GM21723 (cell line): Measurements from ENCODE around the gene LRP1.

Source experiments
- ATAC-seq: cut with Tn5 transposase; IDR thresholded peaks from one replicate; pipeline ENCODE4 v1.9.1; 2021; ENCODE audit warnings: mild to moderate bottlenecking, moderate library complexity; ENCODE audit not compliant: unreplicated experiment

The LRP1 gene

DNA sequence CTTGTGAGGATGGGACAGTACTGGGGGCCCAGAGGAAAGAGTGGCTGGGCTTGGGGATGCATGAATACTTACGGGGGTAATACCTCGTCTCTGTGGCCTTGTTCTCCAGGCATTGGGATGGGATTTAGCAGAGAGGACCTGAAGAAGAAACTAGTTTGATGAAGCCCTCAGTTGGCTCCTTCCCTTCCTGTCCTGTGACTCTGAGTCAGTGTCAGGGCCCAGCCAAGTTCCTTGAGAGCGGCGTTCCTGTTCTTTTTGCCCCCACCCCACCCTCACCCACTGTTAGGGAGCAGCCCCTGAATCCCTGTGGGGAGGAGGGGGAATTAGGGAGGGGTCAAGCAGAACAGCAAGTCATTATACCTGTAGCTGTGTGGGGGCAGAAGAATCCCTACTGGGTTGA is 24.4 kb downstream of the LRP1 start:
- no peak for ATAC-seq

DNA sequence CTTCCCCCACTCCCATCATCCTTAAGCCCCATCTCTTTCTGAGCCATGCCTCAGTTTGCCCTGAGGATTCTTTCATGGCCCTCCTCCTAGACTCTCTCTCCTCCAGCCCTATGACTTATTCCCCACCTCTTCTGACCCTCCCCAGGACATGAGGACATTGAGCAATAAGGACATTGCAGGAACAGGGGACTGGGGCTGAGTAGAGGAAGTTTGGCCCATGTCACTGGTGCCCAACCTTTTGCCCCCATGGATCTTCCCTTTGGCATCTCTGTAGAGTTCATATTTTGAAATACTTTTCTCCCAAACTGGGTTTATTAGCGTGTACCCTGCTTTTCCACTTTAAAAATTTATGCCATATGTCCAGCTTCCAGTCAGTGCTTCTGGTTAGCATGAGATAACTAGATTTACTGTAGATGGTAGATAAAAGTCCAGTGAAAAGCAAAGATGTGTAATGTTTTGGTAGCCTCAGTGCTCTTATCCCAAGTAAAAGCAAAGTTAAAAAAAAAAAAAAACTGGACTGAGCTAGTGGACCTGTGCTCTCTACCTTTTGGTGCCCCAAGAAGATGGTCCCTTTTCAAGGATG is 25.2 kb downstream of the LRP1 start:
- ATAC-seq = no peak

DNA sequence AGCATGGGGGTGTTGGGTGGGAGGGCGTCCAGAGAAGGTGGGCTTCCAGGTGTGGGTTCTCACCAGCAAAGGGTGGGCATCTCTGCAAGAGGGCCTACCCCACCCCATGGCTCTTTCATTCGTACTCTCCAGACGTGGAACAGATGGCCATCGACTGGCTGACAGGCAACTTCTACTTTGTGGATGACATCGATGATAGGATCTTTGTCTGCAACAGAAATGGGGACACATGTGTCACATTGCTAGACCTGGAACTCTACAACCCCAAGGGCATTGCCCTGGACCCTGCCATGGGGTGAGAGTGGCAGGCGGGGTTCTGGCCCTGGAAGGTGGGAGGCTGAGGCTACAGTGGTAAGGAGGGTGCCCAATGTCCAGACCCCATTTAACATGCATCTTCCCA is 25.8 kb downstream of the LRP1 start:
- ATAC-seq = no peak

DNA sequence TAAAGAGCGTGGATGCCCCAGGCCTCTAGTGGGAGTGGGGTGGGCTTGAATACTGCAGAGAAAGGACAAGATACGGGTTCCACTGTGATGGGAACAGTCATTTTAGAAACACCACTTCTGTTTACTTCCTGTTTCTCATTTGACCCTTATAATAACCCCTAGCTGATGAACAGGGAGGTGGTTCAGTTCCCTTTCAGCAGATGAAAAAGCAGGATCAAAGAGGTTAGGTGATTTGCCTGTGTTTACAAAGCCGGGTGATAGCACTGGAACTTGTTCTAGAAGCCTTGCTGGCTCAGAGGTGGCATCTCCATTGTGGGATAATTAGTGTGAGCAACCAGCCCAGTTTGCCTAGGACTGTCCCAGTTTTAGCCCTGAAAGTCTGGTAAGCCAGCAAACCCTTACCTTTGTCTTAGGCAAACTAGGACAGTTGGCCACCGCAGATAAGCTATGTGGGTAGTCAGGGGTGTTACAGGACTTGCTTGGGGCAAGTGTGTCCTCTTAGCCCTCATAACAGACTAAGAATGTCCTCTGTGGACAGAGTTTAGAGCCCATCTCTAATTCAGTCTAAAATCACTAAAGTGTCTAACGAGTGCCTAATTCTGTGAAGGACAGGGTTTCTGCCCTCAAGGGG is 26.6 kb downstream of the LRP1 start:
- ATAC-seq = no peak

DNA sequence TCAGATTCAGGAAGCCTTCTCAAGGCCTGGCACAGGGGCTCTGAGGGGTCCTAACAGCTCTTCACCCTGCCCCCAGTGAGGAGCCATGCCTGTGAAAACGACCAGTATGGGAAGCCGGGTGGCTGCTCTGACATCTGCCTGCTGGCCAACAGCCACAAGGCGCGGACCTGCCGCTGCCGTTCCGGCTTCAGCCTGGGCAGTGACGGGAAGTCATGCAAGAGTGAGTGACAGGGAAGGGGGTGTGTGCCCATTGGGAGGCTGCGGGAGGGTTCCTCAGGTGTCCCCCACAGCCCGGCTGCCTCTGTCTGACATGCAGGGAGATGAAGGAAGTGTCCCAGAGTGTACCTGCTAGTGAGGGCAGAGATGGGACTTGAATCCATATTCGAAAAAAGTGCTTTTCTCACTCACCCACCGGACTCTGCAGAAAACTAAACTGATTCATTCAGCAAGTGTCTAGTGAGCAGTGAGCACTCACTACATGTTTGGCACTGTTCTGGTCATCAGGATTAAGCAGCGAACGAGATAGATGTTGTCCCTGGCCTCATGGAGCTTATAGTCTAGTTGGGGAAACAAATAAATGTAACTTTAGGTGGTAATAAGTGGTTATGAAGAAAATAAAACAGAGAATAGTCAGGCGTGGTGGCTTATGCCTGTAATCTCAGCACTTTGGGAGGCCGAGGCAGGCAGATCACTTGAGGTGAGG is 28.6 kb downstream of the LRP1 start:
- no peak for ATAC-seq

DNA sequence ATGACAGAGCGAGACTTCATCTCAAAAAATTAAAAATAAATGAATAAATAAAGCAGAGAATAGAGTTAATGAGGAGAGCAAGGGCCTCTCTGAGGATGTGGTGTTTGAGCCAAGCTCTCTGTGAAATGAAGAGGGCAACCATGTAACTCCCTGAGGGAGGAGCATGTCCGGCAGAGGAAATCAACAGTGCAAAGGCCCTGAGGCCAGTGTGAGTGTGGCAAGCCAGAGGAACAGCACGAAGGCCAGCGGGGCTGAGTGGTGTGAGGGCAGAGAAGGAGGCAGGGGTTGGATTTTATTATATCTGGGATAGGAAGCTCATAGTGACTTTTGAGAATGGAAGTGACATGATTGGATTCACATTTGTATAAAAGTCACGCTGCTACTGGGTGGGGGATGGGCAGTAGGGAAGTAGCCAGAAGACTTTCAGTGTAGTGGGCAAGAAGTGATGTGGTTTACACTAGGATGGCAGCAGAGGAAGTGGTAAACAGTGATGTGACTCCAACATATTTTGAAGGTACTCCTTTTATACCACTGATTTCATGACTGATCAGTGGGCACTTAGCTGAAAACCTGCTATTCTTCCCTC is 29.4 kb downstream of the LRP1 start:
- no peak for ATAC-seq

DNA sequence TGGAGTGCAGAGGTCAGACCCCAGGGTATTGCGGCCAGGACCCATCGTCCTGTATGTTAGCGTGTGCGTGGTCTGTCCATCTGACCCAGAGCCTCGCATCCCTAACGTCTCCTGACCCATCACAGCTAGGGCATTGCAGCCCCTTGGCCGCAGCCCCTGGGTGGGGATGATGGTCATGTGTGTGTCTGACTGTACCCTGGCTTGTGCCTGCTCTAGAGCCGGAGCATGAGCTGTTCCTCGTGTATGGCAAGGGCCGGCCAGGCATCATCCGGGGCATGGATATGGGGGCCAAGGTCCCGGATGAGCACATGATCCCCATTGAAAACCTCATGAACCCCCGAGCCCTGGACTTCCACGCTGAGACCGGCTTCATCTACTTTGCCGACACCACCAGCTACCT is 29.9 kb downstream of the LRP1 start:
- ATAC-seq = no peak

DNA sequence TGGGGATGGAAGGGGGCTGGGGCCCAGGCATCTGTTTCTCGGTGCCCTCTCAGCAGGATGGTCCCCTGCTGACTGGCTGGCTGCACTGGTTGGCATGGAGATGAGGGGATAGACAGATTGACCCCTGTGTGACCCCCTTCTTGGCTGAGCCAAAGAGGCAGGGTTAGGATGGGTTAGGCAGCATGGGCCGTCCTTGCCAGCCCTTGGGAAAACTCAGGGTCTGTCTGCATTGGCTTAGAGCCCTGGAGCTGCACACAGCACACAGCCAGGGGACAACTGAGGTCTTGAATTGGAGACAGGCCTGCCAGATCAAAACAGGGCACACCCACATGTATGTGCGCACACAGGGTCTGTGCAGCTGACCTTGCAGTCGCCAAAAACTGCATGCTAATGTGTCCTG is 30.4 kb downstream of the LRP1 start:
- ATAC-seq = no peak

DNA sequence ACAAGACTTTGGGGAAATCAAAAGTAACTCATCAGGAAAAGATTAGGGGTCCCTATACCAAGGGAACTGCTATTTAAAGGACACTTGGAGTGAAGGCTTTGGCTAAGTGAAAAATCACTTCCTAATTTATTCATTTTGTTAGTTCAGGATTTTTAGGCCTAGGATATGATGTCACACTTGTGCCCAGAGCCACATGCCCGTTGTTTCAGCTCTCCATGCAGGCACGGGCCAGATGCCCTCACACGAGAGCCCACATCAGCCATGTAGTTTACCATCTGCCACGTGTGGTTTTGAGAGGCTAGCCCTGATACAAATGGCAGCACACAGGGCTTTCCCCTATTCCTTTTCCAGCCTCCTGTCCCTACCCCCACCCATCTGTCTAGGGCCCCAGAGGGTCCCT is 31.0 kb downstream of the LRP1 start:
- no peak for ATAC-seq

DNA sequence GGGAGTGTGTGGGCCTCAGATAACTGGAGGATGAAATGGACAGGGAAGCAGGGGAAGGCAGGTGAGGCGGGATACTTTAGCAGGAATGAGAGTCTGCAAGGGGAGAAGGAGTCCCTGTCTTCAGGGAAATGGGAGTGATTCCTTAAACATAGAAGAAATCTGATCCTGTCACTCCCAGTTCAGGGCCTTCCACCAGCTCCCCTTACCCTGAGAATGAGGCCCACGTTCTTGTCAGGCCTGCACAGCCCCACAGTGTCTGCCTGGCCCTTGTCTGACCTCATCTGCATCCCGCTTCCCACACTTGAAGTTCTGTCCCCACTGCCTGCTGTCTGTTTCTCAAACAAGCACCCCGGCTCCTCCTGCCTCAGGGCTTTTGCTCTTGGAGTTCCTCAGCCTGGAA is 31.8 kb downstream of the LRP1 start:
- no peak for ATAC-seq

DNA sequence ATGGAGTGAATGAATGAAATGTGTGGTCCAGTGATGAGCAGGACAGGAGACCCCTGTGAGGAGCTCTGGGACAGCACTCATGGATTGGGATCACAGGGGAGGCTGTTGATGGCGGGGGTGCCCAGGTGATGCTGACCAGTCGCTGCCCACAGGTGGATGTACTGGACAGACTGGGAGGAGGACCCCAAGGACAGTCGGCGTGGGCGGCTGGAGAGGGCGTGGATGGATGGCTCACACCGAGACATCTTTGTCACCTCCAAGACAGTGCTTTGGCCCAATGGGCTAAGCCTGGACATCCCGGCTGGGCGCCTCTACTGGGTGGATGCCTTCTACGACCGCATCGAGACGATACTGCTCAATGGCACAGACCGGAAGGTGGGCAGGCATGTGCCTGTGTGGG is 32.5 kb downstream of the LRP1 start:
- no peak for ATAC-seq

DNA sequence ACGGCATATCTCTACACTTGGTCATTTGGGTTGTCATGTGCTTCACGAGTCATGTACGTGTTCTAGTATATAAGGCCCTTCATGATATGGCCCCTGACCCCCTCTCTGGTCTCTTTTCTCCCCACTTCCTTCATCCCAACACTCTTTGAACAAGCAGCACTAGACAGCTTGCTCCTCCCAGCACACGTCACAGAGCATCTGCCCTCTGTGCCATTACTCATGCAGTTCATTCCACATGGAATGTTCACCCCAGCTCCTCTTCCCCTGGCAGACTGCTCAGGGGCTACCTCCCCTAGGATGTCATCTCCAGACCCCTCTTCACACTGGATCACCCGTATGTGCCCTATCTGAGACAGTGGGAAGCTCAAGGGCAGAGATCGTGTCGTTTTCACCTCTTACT is 33.2 kb downstream of the LRP1 start:
- no peak for ATAC-seq

DNA sequence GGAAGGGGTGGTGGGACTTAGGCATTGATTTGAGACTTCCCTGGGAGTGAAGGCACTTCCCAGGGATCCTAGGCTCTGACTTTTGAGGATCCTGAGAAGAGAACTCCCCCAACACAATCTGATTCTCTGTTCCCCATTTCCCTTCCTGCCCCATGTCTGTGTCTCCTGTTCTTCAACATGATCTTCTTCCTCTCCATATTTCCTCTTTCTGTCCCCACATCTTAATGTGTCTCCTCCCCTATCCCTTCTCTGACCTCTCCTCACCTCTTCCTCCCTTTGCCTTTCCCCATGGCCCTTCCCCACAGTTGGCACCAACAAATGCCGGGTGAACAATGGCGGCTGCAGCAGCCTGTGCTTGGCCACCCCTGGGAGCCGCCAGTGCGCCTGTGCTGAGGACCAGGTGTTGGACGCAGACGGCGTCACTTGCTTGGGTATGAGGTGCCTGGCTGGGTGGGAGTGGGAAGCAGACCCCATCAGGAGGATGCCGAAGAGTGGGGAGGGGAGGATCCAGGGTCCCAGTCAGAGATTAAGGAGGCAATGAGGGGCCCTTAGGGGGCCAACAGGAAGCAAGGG is 34.4 kb downstream of the LRP1 start:
- ATAC-seq = no peak

DNA sequence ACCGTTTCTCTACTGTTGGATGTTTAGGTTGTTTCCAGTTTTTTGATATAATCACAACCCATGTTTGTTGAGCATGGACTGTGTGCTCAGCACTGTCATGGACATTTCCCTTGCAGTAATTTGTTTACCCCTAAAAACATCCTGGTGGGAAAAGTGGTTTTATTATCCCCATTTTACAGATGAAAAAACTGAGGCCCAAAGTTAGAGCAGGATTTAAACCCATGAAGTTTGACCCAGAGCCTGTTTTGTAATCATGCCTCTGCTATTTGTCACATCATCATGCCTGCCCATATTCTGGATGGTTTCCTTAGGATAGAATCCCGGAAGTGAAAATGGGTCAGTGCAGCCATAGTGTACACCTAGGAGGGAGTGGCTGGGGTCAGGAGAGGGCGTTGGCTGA is 36.2 kb downstream of the LRP1 start:
- no peak for ATAC-seq

DNA sequence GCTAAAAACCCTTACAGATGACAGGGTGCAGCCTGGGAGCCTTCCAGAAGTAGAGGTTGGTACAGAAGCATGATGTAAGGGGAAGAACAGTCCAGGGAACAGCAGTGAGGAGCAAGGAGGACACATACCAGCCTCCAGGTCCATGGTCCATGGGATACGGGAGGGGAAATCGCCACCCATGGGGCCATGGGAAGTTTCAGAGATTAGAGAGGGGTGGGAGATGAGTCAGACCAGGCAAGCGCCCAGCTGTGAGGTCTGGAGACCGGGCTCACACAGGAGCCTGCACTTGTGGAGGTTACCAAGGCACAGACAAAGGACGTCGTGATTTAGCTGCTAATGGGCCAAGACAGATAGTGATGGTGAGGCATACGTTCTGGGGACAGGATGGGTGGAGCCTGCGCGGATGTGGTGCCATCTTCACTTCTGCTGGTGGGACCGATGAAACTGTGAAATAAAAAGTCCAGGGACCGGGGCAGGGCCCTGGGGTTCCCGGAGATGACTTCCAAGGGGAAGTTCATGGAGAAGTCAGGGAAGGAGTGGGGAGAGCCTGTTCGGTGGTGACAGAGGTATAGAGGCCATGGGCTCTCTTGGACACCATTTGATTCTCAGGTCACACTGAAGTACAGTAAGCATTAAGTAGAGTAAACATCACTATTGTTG is 36.8 kb downstream of the LRP1 start:
- no peak for ATAC-seq

DNA sequence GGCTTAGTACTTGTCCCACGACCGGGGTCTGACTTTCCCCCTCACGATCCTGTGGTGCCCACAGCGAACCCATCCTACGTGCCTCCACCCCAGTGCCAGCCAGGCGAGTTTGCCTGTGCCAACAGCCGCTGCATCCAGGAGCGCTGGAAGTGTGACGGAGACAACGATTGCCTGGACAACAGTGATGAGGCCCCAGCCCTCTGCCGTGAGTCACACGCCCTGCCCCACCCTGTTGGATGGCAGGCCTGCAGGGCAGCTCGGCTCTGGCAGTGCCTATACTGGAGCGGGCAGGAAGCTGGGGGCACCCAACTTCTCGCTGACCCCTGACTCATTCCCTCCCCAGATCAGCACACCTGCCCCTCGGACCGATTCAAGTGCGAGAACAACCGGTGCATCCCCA is 37.5 kb downstream of the LRP1 start:
- ATAC-seq = no peak

DNA sequence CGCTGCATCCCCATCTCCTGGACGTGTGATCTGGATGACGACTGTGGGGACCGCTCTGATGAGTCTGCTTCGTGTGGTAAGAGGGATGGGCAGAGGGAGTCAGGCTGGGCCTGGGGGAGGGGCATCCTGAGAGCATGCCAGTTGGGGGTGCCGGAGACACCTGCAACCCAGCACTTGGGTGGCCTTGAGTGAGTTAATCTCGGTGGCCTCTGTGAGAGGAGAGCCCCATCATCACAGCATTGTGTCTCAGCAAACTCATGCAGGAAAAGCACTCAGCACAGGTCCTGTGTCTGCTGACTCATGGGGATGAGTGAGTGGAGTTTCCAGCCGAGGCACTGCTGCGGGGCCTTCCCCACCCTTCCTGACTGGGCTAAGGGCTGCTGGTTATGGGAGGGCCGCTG is 38.7 kb downstream of the LRP1 start:
- ATAC-seq = no peak

DNA sequence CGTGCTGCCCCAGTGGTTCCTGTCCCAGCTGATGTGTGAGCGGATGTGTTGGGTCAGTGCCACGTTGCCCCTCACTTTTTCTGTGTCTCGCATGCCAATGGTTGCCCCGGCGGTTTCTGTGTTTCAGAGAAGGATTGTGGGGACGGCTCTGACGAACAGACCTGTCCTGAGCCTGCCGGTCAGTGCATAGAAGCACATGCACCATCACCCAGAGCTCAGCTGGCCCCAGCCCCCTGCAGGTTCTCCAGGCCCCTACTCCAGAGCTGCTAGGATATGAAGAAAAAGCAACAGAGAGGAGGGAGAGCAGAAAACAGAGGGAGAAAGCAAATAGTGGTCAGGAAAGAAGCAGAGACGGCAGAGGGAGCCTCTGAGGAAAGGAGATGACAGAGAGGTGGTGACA is 39.8 kb downstream of the LRP1 start:
- ATAC-seq = no peak

DNA sequence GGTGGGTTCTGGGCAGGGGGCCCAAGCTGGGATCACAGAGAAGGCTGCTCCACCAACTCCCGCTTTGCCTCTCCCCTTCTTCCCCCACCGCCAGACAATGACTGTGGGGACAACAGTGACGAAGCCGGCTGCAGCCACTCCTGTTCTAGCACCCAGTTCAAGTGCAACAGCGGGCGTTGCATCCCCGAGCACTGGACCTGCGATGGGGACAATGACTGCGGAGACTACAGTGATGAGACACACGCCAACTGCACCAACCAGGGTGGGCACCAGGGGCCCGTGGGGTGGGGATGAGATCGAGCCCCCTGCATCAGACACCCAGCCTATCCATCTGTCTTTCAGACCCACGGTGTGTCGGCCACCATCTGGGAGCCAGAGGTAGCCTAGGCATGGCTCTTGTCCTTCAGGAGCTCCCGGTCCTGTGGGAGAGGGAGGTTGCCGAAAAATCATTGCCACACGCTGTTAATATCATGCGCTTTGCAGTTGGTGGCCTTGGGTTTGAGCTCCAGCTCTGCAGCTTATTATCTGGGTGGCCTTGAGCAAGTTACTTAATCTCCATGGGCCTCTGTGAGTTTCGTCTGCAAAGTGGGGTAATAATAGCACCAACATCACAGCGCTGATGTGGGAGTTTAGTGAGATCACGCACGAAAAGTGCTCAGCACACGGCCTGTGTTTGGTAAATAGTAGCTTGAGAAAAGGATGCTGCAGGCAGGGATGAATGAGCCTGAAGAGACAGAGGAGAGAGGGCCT is 40.9 kb downstream of the LRP1 start:
- ATAC-seq = no peak

DNA sequence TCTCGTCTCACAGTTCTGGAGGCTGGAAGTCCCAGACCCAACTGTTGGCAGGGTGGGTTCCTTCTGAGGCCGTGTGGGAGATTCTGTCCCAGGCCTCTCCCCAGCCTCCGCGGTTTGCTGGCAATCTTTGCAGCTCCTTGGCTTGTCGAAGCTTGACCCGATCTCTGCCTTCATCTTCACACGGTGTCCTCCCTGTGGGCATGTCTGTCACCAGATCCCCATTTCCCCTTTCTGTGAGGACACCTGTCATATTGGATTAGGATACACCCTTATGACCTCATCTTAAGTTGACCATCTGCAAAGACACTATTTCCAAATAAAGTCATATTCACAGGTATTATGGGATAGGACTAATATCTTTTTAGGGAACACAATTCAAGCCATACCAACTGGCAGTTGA is 41.7 kb downstream of the LRP1 start:
- ATAC-seq = no peak

DNA sequence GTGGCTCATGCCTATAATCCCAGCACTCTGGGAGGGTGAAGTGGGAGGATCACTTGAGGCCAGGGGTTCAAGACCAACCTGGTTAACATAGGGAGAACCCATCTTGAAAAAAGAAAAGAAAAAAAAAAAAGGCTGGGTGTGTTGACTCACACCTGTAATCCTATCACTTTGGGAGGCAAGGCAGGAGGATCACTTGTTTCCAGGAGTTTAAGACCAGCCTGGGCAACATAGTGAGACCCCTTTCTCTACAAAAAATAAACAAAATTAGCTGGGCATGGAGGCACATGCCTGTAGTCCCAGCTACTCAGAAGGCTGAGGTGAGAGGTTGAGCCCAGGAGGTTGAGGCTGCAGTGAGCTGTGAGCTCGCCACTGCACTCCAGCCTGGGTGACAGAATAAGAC is 42.1 kb downstream of the LRP1 start:
- no peak for ATAC-seq
